Brain microvascular endothelial cell (primary cell): ENCODE data around the gene CTNND2.

Experiments used
- DNase-seq: peaks from one replicate; pipeline ENCODE4 v3.0.0-alpha.2; 2020
- H3K27ac ChIP-seq: fragments of 250-450 bp; sonication (Bioruptor Pico); 2 replicates; pipeline ENCODE4 v1.5.1; 2020; ENCODE audit warnings: mild to moderate bottlenecking, moderate library complexity
- H3K27me3 ChIP-seq: fragments of 250-450 bp; sonication (Bioruptor Pico); replicated peaks from 2 replicates; pipeline ENCODE4 v1.5.1; 2020; ENCODE audit warnings: mild to moderate bottlenecking
- H3K36me3 ChIP-seq: fragments of 250-450 bp; sonication (Bioruptor Pico); replicated peaks from 2 replicates; pipeline ENCODE4 v1.5.1; 2020; ENCODE audit warnings: mild to moderate bottlenecking
- H3K4me3 ChIP-seq: 2 replicates; pipeline ENCODE4 v1.5.1; 2011; ENCODE audit warnings: low read depth, mild to moderate bottlenecking, control low read depth, low read length, moderate library complexity
- in situ Hi-C: cut with HindIII; loops from 2 replicates; pipeline ENCODE4 v1.10.0; 2017; ENCODE audit warnings: low sequenced_read_pairs, low pct_ligation_motif_present
- TF ChIP-seq, protein P1 (sequence below): IDR thresholded peaks from 2 replicates; pipeline ENCODE4 v1.5.1; 2011; ENCODE audit warnings: low read depth, mild to moderate bottlenecking, moderate library complexity, low read length, control low read depth, inconsistent platforms; ENCODE audit errors: missing control alignments

Gene CTNND2

DNA sequence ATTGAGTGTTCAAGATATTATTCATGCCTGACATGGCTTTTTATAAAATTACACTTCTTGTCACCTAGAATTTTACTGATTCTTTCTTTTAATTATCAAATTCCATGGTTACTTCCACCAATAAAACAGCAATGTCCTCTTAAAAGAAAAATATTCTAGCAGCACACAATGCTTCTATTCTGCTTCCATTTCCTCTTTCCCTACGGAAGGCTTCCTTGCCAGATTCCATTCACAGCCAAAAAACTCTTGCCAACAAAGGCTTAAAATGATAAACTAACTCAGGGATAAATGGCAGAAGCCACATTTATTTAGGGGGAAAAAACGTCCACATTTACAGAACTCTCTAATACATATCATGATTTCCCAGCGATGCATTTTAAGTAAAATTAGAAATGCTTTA, 111.6 kb downstream of the CTNND2 start:
- Histone ChIP-seq H3K27ac (no peak overlapping the region), H3K27me3 (no peaks in the 10 kb centered on the region), H3K36me3 (no peaks in the 10 kb centered on the region), H3K4me3 (no peak overlapping the region)
- DNase-seq = no peak
- TF ChIP-seq, protein P1, sequence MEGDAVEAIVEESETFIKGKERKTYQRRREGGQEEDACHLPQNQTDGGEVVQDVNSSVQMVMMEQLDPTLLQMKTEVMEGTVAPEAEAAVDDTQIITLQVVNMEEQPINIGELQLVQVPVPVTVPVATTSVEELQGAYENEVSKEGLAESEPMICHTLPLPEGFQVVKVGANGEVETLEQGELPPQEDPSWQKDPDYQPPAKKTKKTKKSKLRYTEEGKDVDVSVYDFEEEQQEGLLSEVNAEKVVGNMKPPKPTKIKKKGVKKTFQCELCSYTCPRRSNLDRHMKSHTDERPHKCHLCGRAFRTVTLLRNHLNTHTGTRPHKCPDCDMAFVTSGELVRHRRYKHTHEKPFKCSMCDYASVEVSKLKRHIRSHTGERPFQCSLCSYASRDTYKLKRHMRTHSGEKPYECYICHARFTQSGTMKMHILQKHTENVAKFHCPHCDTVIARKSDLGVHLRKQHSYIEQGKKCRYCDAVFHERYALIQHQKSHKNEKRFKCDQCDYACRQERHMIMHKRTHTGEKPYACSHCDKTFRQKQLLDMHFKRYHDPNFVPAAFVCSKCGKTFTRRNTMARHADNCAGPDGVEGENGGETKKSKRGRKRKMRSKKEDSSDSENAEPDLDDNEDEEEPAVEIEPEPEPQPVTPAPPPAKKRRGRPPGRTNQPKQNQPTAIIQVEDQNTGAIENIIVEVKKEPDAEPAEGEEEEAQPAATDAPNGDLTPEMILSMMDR = no peak
- in situ Hi-C loops = no loop called here

DNA sequence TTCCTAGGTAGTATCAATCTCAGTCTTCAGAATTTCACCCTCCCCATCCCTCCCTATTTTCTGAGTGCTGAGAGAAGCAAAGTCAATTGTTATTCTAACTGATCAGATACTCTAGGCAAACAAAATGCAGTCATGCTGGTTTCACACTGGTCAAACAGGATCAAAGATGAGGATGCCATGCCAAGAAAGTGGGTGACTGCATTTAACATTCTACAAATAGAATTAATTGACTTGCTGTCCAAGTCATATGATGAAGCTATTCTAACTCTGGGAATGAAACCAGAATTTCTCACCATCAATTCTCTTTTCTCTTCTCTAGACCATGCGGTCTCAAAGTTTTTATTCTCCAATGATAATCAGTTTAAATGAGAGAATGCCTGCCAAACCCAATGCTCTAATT, 112.5 kb downstream of the CTNND2 start:
- in situ Hi-C loops = no loop called here
- Histone ChIP-seq H3K27ac (no peak overlapping the region), H3K4me3 (no peak overlapping the region), H3K36me3 (no peaks in the 10 kb centered on the region), H3K27me3 (no peaks in the 10 kb centered on the region)
- DNase-seq = no peak
- TF ChIP-seq, protein P1 = no peak

DNA sequence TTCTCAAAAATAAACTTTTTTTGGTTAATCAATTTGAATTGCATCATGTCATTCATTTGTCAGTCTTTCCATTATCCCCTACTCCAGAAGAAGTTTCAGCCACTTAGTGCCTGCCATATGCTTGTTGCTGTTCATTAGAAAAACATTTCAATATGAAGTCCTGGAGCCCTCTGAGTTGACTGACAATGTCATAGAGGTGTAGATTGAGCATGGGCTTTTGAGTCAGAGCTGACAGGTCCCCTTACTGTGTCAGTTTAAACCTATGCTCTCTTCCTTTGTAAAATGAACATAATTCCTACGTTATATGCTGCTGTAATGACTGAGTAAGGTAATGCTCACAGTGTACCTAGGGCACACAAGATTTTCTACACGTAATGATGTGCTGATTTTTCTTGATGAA, 114.0 kb downstream of the CTNND2 start:
- H3K36me3 ChIP-seq = no peaks in the 10 kb centered on the region
- no peaks in the 10 kb centered on the region for H3K27me3 ChIP-seq
- in situ Hi-C loops = no loop called here
- TF ChIP-seq, protein P1 = no peak
- H3K4me3 ChIP-seq = no peak overlapping the region
- no peak for DNase-seq
- H3K27ac ChIP-seq = no peak overlapping the region

- no peak overlapping the region for H3K4me3 ChIP-seq
- in situ Hi-C loops = no loop called here
- no peak overlapping the region for H3K27ac ChIP-seq
Measured at GRCh38 chr5:11785771-11786352, 118.4 kb downstream of the CTNND2 start.

DNA sequence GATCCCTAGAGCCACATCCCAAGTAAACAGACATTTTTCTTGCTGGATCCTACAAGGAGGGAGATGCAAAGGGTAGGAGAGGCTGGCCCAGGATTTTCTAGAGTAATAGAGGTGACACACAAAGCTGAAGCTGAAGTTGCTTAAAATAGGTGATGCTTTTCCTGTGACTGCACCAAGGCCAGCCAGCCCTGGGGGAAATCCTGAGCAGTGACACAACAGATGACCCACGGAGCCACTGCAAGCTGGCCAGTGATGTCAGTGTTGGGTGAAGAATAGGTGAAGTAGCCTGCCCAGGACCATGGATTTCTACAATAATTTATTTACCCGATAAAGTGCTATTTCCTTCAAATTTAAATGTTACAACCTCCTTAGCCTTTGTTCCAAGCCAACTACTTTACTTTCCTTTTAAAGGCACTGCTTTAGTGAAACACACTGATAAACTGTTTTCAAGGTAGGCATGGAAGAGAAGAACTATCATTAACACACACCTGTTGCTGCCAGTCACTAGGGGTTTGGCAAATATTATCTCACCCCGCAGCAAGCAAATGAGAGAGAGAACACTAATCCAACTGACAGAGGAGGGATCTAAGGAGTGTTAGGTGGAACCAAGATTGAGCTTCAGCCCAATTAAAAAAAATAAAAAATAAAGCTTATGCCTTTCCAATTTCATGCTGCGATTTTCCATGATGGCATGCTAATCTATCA, 123.5 kb downstream of the CTNND2 start:
- Histone ChIP-seq H3K27me3 (no peaks in the 10 kb centered on the region), H3K27ac (no peak overlapping the region), H3K36me3 (no peaks in the 10 kb centered on the region), H3K4me3 (no peak overlapping the region)
- no peak for DNase-seq
- TF ChIP-seq, protein P1 = no peak
- in situ Hi-C loops = no loop called here

More at GRCh38 chr5:11785771-11786352, 118.4 kb downstream of the CTNND2 start:
- no peaks in the 10 kb centered on the region for H3K36me3 ChIP-seq
- DNase-seq = no peak
- no peaks in the 10 kb centered on the region for H3K27me3 ChIP-seq
- TF ChIP-seq, protein P1 = no peak
